Sciatic nerve (tissue), 2 donors: ENCODE measurements around the gene KLRF2. TPM values are rescaled to one million over a fixed set of nuclear protein-coding genes. Genes with fewer than 3 reads are reported as not detected.

Source experiments
- ATAC-seq: fragments of 200-7000 bp; cut with Tn5 transposase; one replicate; pipeline ENCODE4 v1.9.1; 2020; ENCODE audit warnings: mild to moderate bottlenecking, moderate library complexity
- DNase-seq: peaks from one replicate; pipeline ENCODE4 v3.0.0-alpha.2; 2020; ENCODE audit warnings: low spot score
- intact Hi-C: fragments of 100-400 bp; cut with DNase I; formaldehyde crosslinking; loops from one replicate; pipeline ENCODE4 v1.14.2; 2022
- total RNA-seq: library from RNA; stranded (reverse); fragmentation: NEBNext Ultra II Directional; extraction: Animal tissue kit (Norgen Biotek cat#: 25700); gene quantifications from one replicate; pipeline ENCODE4 v1.2.1, GENCODE V29; 2021
- donor health status: DM: no; HTN: no; CAD: no.
- donor health status: DM: no; HTN: no; CAD: no.

KLRF2 gene
- total RNA-seq, 1 donor from 2014 or later: not detected

DNA sequence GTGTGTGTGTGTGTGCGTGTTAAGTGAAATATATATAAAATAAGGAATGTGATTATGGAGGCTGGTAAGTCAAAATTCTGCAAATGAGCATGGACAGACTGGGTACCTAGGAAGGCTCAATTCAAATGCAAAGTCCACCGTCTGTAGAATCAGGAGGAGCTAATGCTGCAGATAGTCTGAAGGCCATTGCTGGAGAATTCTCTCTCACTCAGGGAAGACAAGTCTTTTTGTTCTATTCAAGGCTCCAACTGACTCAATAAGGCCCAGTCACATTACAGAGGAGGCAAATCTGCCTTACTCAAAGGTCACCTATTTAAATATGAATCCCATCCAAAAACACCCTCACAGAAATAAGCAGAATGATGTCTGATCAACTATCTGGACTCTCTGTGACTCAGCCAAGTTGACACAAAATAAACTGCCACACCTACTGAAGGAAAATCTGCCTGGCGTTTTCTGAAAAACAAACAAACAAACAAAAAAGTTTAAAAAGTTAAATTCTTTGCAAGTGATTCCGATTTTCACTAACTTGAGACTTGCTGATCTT, 684 bp upstream of the KLRF2 start:
- ATAC-seq (no peak), DNase-seq (no peak)
- intact Hi-C loops: no loop called here

GRCh38 chr12:9881988-9882387, 699 bp downstream of the KLRF2 start:
- DNase-seq: no peak
- ATAC-seq: no peak
- intact Hi-C loops: no loop called here

DNA sequence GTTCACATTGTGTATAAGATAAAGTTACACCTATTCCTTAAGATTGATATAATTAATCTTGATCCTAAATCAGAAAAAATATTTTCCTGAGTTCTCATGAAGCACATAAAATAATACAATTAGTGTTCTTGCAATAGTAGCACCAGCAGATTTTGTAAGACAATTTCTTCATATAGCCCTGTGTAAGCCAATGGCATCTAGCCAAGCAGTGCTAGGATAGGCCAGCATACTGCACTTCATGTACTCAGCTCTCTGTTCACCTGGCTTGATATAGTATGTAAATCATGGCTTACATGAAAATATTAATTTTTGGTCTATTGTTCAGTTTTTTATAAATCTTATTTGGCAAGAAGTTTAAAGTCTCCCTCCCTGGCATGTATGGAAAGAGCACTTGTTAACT, 1.9 kb downstream of the KLRF2 start:
- DNase-seq (no peak), ATAC-seq (no peak)
- intact Hi-C loops: no loop called here

DNA sequence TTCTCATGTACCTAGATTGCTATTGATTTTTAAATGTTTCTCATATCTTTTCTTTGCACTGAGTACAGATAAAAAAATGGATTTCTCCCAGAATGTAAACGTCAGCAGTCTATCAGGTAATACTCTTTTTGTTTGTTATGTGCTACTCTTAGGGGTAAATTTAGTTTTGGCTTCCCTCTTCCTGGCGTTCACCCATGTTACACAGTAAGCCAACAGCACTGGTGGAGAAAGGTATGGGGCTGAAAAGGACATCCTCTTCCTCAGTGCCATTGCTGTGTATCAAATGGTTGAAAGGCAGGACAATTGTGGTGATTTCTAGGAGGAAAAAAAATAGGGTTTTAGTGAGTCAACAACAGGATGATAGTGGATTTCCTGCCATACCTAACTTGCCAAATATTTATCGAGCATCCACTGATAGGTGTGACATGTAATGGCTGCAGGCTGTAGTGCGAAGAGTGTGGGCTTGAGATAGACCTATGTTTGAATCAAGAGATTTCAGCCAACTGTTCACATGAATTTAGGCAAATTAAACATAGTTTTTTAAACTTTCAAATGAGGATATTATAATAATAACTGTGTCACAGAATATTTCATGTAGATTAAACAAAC, 7.5 kb downstream of the KLRF2 start:
- intact Hi-C loops: no loop called here
- DNase-seq: no peak
- no peak for ATAC-seq

- no peak for DNase-seq
- intact Hi-C loops: no loop called here
- ATAC-seq: no peak
Measured at GRCh38 chr12:9895215-9895971, 14.1 kb downstream of the KLRF2 start.

DNA sequence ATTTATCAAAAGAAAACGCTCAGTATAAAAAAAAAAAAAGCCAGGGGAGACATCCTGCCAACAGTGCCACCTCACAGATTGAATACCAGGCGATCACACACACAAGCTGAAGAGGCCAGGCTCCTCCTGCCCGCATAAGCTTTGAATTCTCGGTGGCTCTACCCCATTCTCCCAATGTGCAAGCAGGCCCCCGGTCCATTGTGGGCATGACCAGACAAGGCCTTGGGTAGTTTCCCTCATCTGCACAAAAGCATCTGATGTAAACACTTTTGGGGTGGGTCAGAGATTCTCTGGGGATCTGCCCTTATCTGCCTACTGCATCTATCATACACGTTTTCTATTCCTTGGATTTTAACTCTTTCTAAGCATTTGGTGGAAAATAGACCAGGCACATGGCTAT, 16.2 kb downstream of the KLRF2 start:
- intact Hi-C loops: no loop called here
- no peak for DNase-seq
- no peak for ATAC-seq

DNA sequence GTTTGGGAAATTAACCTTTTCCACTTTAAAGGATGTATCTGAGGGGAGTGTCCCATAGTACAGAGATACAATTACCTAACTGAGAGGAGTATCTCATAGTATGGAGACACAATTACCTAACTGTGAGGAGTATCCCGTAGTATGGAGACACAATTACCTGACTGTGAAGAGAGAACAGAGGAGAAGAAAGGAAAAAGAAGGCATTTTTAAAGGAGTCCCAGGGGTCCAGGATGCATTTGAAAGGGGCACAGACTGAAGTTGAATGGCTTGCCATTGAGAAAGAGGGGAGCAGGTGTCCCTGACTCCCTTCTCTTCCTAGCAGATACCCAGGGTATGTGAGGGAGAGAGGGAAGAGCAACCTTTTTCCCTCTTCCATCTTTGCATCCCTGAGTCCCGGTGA, 17.9 kb downstream of the KLRF2 start:
- DNase-seq (no peak), ATAC-seq (no peak)
- intact Hi-C loops: no loop called here

GRCh38 chr12:9900930-9901329, 19.6 kb downstream of the KLRF2 start:
- intact Hi-C loops: no loop called here
- ATAC-seq (no peak), DNase-seq (no peak)

GRCh38 chr12:9902539-9903228, 21.4 kb downstream of the KLRF2 start:
- DNase-seq: no peak
- intact Hi-C loops: no loop called here
- no peak for ATAC-seq

- no peak for ATAC-seq
- no peak for DNase-seq
- intact Hi-C loops: no loop called here
Measured at GRCh38 chr12:9906873-9907272, 25.6 kb downstream of the KLRF2 start.

- intact Hi-C loops: no loop called here
- ATAC-seq (no peak), DNase-seq (no peak)
Measured at GRCh38 chr12:9907769-9908168, 26.5 kb downstream of the KLRF2 start.

DNA sequence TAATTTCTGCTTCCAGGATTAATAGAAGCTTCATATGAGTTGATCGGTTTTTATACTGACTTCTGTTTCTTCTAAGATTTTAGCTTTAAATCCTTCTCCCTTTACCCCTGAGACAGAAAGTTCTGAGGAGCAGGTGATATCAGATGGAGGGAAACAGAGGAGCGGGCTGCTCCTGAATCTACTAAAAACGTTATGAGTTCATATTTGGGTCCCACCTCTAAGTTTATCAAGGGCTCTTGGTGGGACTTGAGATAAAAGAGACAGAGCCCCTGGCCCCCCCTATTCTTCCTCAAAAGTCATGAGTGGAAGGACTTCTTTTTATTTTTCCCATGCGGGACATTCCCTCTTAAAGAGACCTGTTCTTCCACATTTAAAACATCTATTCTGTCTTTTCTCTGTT, 27.1 kb downstream of the KLRF2 start:
- intact Hi-C loops: no loop called here
- ATAC-seq (no peak), DNase-seq (no peak)

DNA sequence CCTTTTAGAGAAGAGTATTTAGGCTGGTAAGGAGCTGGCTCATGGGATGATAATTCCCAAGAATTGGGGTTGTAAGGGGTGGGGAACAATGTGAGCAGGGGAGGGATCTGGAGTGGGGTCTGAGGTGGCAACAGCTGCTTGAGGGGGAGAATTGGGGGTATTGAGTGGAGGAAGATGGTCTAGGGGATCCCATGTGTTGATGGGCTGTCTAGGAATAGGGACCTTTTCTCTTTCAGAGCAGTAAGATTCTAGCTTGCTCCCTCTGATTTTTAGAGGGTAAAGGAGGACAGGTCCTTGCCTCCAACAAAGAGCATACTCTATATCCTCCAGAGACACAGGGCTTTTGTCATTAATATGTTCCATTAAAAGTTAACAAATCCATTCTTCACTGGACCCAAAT, 28.4 kb downstream of the KLRF2 start:
- DNase-seq (no peak), ATAC-seq (no peak)
- intact Hi-C loops: no loop called here

DNA sequence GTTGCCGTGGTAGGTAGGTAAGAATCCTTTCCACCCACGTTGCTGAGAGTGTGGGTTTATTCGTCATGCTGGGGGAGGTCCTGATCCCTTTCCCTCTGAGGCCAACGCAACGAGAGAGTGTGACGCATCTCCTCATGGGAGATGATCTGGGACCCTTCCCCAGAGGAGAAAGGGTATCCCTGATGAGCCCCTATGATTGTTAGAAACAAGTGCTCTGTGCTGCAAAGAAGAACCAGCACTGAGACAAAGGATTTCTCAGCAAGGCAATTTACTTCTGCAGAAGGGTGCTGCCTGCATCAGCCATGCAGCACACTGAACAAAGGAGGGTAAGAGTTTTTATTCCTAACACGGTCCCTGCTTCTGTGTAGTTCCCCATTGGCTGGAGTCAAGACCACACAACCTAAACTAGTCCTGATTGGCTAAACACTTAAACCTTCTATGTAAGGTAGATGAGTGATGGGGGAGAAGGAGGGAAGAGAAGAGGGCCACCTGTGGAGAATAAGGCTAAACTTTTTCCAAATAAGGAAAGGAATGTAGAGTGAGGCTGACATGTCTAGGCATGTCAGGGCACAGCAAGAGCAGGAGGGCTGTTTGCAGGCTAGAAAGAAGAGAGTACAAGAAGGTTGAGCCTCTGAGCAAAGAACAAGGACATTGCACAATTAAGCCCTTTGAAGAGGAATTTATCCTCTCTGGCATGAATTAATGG, 29.6 kb downstream of the KLRF2 start:
- DNase-seq: no peak
- intact Hi-C loops: no loop called here
- no peak for ATAC-seq

DNA sequence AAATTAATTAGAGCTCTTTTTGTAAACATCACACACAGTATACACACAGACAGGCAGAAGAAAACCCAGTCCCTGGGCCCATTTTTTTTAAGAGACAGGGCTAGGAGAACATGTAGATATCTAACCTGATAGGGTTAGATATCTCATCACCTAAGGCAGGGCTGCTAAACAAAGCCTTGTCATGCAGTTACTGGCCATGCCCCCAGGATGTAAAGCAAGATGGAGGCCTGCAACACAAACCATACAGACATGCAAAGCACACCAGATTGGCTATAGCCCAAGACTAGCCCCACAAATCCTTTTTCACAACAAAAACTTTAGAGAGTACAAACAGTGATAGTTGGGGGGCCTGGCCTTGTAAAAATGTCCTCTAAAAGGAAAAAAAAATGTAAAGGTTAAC, 30.4 kb downstream of the KLRF2 start:
- no peak for DNase-seq
- intact Hi-C loops: no loop called here
- ATAC-seq: no peak

DNA sequence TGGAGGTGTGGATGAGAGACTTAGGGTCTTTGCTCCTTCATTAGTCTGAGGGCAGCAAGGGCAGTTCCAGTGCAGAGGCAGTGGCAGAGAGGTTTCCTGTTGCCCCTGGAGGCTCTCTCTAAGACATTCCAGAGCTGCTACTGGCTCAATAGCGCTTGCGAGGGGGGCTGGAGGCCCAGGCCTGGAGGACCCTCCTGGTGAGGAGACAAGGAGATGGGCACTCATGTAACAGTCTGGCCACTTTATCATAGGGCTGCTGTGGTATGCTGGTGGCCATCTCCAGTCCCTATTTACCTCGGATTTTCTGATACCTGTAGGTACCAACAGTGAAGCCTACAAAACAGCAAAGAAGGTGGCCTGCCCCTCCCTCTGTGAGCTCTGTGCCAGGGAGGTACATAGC, 38.2 kb downstream of the KLRF2 start:
- intact Hi-C loops: no loop called here
- ATAC-seq (no peak), DNase-seq (no peak)

- ATAC-seq (no peak), DNase-seq (no peak)
- intact Hi-C loops: no loop called here
Measured at GRCh38 chr12:9920451-9920850, 39.2 kb downstream of the KLRF2 start.

DNA sequence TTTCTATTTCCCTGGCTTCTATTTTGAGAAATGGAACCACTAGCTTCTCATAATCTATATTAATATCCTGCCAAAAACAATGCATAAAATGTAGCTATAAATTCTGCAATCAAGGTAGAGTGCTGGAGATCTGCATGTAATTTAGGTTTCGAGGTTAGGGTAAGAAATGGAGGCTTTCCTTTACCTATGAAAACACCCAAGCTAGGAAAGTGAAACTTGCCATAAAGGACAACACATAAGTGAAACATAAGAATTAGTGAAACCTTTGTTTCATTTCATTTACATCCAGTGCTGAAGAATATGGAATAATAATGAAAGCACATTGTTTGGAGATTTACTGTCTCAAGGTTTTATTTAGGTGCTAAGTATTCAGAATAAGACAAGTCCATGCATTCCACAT, 41.1 kb downstream of the KLRF2 start:
- no peak for ATAC-seq
- DNase-seq: no peak
- intact Hi-C loops: no loop called here

DNA sequence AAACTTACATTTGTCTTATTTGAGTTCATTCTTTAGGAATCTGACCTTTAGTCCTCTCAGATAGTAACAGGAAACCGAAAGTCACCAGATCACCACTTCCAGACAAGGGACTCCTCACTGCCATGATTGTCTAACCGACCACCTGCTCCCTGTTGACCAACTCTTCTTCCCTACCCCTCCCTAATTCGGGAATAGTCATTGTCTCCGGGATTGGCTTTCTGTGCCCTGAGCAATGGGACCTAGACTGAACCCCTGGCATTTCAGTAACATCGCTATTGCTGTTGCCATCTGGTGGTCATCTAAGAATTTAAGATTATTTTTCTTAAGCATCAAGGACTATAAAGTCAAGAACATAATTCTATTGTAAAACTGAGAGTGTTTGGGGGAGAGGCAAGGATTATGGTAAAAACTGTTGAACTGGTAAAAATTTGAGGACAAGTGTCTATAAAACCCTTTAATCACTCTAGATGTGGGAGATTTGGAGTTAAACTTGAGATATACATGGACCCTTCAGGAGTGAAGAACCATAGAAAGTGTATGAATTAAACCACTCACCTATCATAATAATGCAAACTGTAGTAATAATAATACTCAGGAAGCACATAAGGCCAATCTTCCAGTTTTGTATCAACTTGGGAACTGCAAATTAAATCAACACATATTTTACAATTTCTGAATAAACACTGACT, 44.6 kb downstream of the KLRF2 start:
- intact Hi-C loops: no loop called here
- ATAC-seq (peak; percentile 59), DNase-seq (no peak)
